ENCODE results near the gene IQCN.
A peak's percentile ranks its signal among the peaks of the same experiment; 100 is the strongest.

Gene IQCN

DNA sequence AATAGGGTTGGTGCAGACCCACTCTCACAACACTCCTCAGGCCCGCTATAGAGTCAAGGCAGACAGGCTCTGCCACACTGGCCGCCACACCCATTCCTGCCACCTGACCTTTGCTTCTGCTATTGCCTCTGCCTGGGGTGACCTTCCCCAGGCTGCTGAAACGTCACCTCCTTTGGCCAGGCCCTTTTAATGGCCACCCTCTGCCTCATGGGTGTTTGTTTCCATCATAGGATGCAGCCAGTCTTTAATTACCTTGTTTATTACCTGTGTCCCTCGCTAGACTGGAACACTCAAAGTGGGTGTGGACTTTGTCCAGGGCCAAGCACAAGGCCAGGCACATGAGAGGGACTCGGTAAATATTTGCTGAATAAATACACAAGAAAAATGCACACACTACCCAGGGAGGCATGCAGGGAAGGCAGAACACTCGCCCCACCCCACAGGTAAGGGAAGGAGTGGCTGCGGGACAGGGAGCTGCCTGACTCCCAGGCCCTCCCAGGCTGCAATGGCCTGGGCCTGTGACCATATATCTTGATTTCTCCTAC, 45.4 kb upstream of the IQCN start:
- DNase-seq (ENCODE audit: low spot score) = no peak
- TF ChIP-seq, protein P1, sequence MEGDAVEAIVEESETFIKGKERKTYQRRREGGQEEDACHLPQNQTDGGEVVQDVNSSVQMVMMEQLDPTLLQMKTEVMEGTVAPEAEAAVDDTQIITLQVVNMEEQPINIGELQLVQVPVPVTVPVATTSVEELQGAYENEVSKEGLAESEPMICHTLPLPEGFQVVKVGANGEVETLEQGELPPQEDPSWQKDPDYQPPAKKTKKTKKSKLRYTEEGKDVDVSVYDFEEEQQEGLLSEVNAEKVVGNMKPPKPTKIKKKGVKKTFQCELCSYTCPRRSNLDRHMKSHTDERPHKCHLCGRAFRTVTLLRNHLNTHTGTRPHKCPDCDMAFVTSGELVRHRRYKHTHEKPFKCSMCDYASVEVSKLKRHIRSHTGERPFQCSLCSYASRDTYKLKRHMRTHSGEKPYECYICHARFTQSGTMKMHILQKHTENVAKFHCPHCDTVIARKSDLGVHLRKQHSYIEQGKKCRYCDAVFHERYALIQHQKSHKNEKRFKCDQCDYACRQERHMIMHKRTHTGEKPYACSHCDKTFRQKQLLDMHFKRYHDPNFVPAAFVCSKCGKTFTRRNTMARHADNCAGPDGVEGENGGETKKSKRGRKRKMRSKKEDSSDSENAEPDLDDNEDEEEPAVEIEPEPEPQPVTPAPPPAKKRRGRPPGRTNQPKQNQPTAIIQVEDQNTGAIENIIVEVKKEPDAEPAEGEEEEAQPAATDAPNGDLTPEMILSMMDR (conservative IDR thresholded peaks at IDR 0.05; ENCODE audit: low read depth) = no peak
- peak overlapping the region; percentile 66 for H3K27ac ChIP-seq
- CTCF ChIA-PET = interaction anchor here (0.6 kb wide), 1 partner anchor 91 kb away, joined by 3 read pairs; no protein-coding TSS in a partner anchor
- POLR2A ChIA-PET (ENCODE audit: low non-redundant PET) = interaction anchor here (3.6 kb wide), 1 partner anchor 39 kb away, joined by 40 read pairs; the partner anchor contains the start of gene JUND

DNA sequence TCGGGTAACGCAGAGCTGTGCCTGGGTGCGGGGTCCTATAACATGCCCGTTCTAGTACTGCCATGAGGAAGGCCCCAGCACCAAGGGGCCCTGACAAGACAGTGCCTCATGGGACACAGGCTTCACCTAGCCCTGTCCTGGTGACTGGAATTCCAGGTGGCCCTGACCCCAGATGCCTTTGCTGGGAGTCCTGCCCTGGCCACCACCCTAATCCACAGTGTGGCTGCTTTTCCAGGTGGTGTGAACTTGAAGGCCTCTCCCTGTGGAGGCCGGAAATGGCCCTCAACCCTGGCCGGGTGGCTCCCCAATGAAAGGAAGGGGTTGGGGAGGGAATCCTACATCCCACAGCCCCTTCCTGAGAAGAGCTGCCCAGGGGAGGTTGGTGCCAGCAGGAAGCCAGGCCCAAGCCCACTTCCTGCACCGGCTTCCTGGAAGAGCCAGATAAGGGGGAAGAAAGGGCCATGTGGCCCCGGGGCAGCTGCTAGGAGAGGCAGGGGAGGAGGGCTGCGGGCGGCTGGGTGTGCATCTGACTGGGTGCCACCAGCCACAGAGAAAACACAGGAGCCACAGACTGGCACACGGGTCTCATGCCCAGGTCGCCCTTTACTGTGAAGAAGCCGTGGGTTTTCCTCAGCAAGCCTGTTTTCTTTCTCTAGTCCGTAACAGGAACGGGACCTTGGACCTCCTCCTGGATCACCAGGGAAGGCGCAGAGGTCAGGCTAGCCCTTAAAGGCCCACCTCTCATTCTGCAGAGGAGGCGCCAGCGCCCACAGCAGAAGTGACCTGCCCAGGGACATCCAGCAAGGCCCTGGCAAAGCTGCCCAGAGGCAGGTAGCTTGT, 43.9 kb upstream of the IQCN start:
- DNase-seq (ENCODE audit: low spot score) = no peak
- TF ChIP-seq, protein P1 (conservative IDR thresholded peaks at IDR 0.05; ENCODE audit: low read depth) = no peak
- CTCF ChIA-PET = interaction anchor here (0.9 to 1.0 kb wide), 2 partner anchors 41 to 66 kb away, joined by 3 read pairs; no protein-coding TSS in a partner anchor

DNA sequence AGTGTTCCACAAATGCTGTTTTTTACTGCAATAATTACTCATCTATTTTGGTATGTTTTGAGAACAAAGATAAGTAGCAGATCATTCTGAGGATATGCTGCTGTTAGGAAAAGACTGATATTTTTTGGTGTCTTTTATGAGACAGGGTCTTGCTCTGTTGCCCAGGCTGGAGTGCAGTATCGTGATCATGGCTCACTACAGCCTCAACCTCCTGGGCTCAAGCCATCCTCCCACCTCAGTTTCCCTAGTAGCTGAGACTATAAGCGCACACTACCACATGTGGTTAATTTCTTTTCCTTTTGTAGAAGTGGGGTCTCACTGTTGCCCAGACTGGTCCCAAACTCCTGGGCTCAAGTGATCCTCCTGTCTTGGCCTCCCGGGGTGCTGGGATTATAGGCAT, 39.1 kb upstream of the IQCN start:
- H3K27ac ChIP-seq = peak overlapping the region; percentile 97
- ChIA-PET POLR2A (ENCODE audit: low non-redundant PET) (no interaction called here), CTCF (interaction anchor here (1.9 kb wide), 1 partner anchor 34 kb away, joined by 4 read pairs; no protein-coding TSS in a partner anchor)
- DNase-seq (ENCODE audit: low spot score) = no peak
- TF ChIP-seq, protein P1 (conservative IDR thresholded peaks at IDR 0.05; ENCODE audit: low read depth) = no peak

More for the DNA sequence above, 43.9 kb upstream of the IQCN start:
- H3K27ac ChIP-seq = peak overlapping the region; percentile 66
- POLR2A ChIA-PET (ENCODE audit: low non-redundant PET) = interaction anchor here (0.6 kb wide), 1 partner anchor 34 kb away, joined by 4 read pairs; no protein-coding TSS in a partner anchor

DNA sequence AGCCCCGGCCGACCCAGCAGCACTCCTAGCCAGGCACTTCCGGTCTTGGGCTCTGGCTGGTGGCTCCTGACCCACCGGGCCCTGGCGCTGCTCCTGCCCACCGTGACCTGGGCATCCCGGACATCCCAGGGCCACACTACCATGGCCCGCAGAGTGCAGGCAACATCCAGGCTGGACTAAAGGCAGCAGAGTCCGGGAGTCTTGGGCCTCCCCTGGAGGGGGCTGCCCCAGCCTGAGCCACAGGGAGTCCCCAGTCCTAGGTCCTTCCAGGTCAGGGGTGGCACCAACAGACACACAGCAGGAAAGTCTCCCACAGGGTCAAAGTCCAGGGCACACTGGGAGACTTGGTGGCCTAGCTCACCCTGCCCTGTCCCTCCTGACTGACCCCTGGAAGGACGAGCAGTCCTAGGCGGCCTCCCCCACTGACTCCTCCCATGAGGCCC, 37.9 kb upstream of the IQCN start:
- peak overlapping the region; percentile 97 for H3K27ac ChIP-seq
- CTCF ChIA-PET = no interaction called here
- TF ChIP-seq, protein P1 (conservative IDR thresholded peaks at IDR 0.05; ENCODE audit: low read depth) = no peak
- DNase-seq (ENCODE audit: low spot score) = no peak
- POLR2A ChIA-PET (ENCODE audit: low non-redundant PET) = interaction anchor here (0.6 kb wide), 1 partner anchor 35 kb away, joined by 6 read pairs; no protein-coding TSS in a partner anchor

DNA sequence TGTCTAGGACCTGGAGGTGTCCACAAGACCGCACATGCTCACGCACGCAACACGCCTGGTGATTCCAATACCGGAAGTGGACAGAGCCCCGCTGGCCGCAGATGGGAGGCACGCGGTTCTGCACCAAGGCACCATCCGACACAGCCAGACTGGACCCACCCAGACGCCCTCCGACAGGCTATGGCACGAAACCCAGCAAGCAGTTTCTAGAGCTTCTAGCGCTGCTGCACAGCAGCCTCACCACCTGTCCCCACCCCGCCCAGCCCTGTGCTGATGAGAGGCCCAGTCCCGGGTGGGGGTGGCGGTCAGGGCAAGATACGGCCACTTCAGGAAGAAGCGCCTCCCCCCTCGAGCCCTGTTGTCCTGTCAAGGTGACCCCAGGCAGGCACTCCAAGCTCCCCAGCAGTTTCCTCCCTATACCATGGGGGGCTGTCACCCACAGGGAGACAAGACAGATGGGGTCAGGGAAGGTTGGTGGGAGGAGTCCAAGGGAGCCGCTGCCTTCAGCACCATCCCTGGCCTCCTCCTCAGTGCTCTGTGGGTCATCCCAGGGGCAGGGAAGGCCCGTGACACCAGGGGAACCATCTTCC, 37.3 kb upstream of the IQCN start:
- peak overlapping the region; percentile 97 for H3K27ac ChIP-seq
- DNase-seq (ENCODE audit: low spot score) = no peak
- TF ChIP-seq, protein P1 (conservative IDR thresholded peaks at IDR 0.05; ENCODE audit: low read depth) = no peak
- ChIA-PET CTCF (no interaction called here), POLR2A (ENCODE audit: low non-redundant PET) (no interaction called here)

DNA sequence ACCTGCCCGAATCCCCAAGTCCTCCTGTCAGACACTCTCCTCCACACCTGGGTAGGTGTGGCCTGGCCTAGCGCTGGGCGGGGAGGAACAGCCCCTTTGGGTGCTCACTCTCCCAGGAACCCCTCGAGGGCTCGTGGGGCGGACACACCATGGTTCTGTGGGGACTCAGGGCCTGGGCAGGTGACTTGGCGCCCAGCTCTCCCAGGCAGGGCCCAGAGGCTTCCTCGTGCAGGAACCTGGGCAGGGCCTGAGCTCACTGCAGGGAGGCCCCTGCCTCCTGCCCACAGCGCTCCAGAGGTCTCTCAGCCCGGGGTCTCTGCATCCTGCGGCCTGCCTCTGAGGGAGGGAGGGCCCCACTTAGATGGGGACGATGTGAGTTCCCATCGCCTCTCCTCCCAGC, 36.7 kb upstream of the IQCN start:
- TF ChIP-seq, protein P1 (conservative IDR thresholded peaks at IDR 0.05; ENCODE audit: low read depth) = no peak
- ChIA-PET CTCF (interaction anchor here (0.5 kb wide), 1 partner anchor 99 kb away, joined by 3 read pairs; no protein-coding TSS in a partner anchor), POLR2A (ENCODE audit: low non-redundant PET) (no interaction called here)
- no peak for DNase-seq (ENCODE audit: low spot score)
- H3K27ac ChIP-seq = peak overlapping the region; percentile 97

Data from RWPE1 (cell line).